Colonic mucosa (tissue), 4 donors: ENCODE data around the gene HSPB1. TPM values are rescaled to one million over a fixed set of nuclear protein-coding genes. Genes with fewer than 3 reads are reported as not detected.

Source experiments
- DNase-seq: peaks from one replicate; pipeline ENCODE4 v3.0.0-alpha.2; 2020
- H3K27ac ChIP-seq: fragments of 200-600 bp; one replicate; pipeline ENCODE4 v1.8.0; 2021
- H3K27me3 ChIP-seq: fragments of 200-600 bp; one replicate; pipeline ENCODE4 v1.8.0; 2021
- H3K36me3 ChIP-seq: fragments of 200-600 bp; one replicate; pipeline ENCODE4 v1.8.0; 2021
- H3K4me1 ChIP-seq: fragments of 200-600 bp; one replicate; pipeline ENCODE4 v1.8.0; 2021; ENCODE audit warnings: mild to moderate bottlenecking
- H3K4me3 ChIP-seq: fragments of 200-600 bp; one replicate; pipeline ENCODE4 v1.8.0; 2021
- H3K9ac ChIP-seq, 2 donors: one replicate each; pipeline ENCODE4 v1.7.0; 2013; ENCODE audit warnings: control low read depth in 2 of 2, low read depth in 2 of 2, low read length in 2 of 2
- H3K9me3 ChIP-seq: fragments of 200-600 bp; one replicate; pipeline ENCODE4 v1.8.0; 2021
- CTCF ChIP-seq: fragments of 200-600 bp; IDR thresholded peaks from one replicate; pipeline ENCODE4 v1.8.0; 2022; ENCODE audit warnings: antibody characterized with exemption, mild to moderate bottlenecking
- intact Hi-C: fragments of 100-400 bp; cut with DNase I; formaldehyde crosslinking; loops from one replicate; pipeline ENCODE4 v1.14.1; 2022
- total RNA-seq, 2 donors: library from RNA; stranded (reverse); fragmentation: NEBNext Ultra II Directional in 1 of 2; extraction: Animal tissue kit (Norgen Biotek cat#: 25700) in 1 of 2; gene quantifications; one replicate each; pipeline ENCODE4 v1.2.1, GENCODE V29; 2021
- donor health status: healthy.
- donor health status: DM: no; HTN: no; CAD: no.
- donor health status: DM: no; HTN: no; CAD: no.

Gene HSPB1
- total RNA-seq, 2 donors from 2014 or later: 539 to 844 TPM

- TF ChIP-seq CTCF: no peak
- no peak overlapping the region for H3K9ac ChIP-seq
- H3K36me3 ChIP-seq: no peaks in the 10 kb centered on the region
- H3K4me3 ChIP-seq: no peak overlapping the region
- no peak overlapping the region for H3K27ac ChIP-seq
- no peak for DNase-seq
- peaks cover 10% of the 10 kb centered on the region for H3K27me3 ChIP-seq
- no peaks in the 10 kb centered on the region for H3K4me1 ChIP-seq
- intact Hi-C loops: no loop called here
- no peaks in the 10 kb centered on the region for H3K9me3 ChIP-seq
Measured at GRCh38 chr7:76273503-76273902, 29.0 kb upstream of the HSPB1 start.

DNA sequence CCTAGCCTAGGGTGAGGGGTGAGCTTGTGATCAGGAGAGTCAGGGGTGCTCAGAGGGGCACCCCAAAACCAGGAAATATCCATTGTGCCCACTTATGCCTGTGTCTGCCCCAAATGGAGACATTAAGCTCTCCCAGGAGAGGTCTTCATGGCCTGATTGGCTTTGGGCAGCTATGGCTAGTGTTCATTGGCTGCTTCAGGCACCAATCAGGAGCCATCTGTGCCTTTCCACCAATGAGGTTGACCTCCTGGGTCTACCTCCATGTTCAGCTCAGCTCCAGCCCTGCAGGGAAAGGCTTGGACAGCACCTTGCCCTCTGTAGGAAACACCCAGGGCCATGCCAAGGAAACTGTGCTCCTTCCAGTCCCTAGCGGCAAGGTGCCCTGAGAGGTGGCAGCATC lies 23.9 kb upstream of the HSPB1 start:
- Histone ChIP-seq H3K9me3 (no peaks in the 10 kb centered on the region), H3K36me3 (no peaks in the 10 kb centered on the region), H3K9ac (no peak overlapping the region), H3K27ac (no peak overlapping the region), H3K27me3 (peaks cover 19% of the 10 kb centered on the region), H3K4me3 (no peak overlapping the region), H3K4me1 (no peaks in the 10 kb centered on the region)
- intact Hi-C loops: no loop called here
- no peak for DNase-seq
- TF ChIP-seq CTCF: no peak

DNA sequence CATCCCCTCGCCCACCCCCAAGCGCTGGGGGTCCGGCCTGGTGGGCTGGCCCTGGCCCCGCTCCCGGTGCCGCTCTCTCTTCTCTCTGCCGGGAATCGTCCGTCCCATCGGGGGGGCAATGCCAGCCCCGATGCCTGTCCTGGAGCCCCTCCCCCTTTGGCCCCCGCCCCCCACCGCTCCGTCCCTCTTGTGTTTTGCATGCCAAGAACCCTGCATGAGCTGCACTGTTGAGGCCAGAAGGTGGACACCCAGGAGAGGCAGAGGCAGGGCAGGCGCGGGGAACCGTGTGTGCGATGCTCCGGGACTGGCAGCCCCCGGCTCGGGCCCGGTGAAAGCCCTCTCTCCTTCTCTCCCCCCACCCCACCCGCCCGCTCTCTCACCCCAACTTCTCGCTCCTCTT lies 22.1 kb upstream of the HSPB1 start:
- Histone ChIP-seq H3K27me3 (peaks cover 23% of the 10 kb centered on the region), H3K9ac (no peak overlapping the region), H3K4me1 (no peaks in the 10 kb centered on the region), H3K4me3 (no peak overlapping the region), H3K9me3 (no peaks in the 10 kb centered on the region), H3K36me3 (no peaks in the 10 kb centered on the region), H3K27ac (no peak overlapping the region)
- intact Hi-C loops: no loop called here
- no peak for DNase-seq
- TF ChIP-seq CTCF: no peak

GRCh38 chr7:76281006-76281705 lies 21.3 kb upstream of the HSPB1 start:
- H3K9ac ChIP-seq: no peak overlapping the region
- no peak overlapping the region for H3K27ac ChIP-seq
- no peaks in the 10 kb centered on the region for H3K9me3 ChIP-seq
- no peak for DNase-seq
- intact Hi-C loops: no loop called here
- no peaks in the 10 kb centered on the region for H3K36me3 ChIP-seq
- peak overlapping the region; percentile 7 for H3K4me3 ChIP-seq
- no peaks in the 10 kb centered on the region for H3K4me1 ChIP-seq
- H3K27me3 ChIP-seq: peaks cover 23% of the 10 kb centered on the region
- no peak for TF ChIP-seq CTCF

DNA sequence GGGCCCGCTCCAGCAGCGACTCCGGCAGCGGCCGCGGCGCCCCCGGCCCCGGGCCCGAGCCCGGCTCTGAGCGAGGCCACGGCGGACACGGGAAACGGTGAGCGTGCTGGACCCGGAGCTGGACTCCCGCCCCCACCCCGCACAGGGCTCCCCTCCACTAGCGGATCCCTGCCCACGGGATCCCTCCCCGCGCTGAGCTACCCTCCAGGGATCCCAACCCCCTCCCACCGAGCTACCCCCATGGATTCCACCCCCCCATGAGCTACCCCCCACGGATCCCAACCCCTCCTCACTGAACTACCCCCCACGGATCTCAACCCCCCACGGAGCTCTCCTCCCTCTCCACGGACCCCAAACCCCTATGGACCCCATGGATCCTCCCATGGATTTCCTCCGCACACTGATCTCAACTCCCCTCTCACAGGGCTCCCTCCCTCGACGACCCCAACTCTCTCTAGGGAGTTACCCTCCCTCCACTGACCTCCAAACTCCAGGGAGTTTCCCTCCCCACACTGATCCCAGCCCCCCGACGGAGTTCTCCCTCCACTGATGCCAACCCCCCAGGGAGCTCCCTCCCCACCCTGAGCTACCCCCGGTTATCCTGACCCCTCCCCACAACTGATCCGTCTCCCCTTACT lies 20.6 kb upstream of the HSPB1 start:
- peak overlapping the region; percentile 7 for H3K4me3 ChIP-seq
- H3K27me3 ChIP-seq: peaks cover 23% of the 10 kb centered on the region

More for the DNA sequence above, 20.6 kb upstream of the HSPB1 start:
- Histone ChIP-seq H3K27ac (no peak overlapping the region), H3K9me3 (no peaks in the 10 kb centered on the region), H3K36me3 (no peaks in the 10 kb centered on the region), H3K9ac (peak overlapping the region in 1 of 2 donors; percentile 12), H3K4me1 (no peaks in the 10 kb centered on the region)
- no peak for TF ChIP-seq CTCF
- no peak for DNase-seq
- intact Hi-C loops: no loop called here
